Glutamatergic neuron (in vitro differentiated cells): Measurements from ENCODE around the gene BACE2. TPM values are rescaled to one million over a fixed set of nuclear protein-coding genes. Genes with fewer than 3 reads are reported as not detected.
"Not testable (repeated sequence)": the region's sequence is repeated elsewhere in the genome, so short reads cannot be mapped to it uniquely, and the experiment has no call there.

ENCODE experiments used
- DNase-seq: peaks from one replicate; pipeline ENCODE4 v3.0.0; 2022
- H3K27ac Mint-ChIP-seq: one replicate; pipeline ENCODE4 v1.8.0; 2020; ENCODE audit warnings: mild to moderate bottlenecking, mixed read lengths, inconsistent platforms; ENCODE audit not compliant: unreplicated experiment
- H3K27me3 Mint-ChIP-seq: one replicate; pipeline ENCODE4 v1.8.0; 2020; ENCODE audit warnings: mild to moderate bottlenecking, moderate library complexity, mixed read lengths, inconsistent platforms; ENCODE audit not compliant: unreplicated experiment
- H3K36me3 Mint-ChIP-seq: one replicate; pipeline ENCODE4 v1.8.0; 2020; ENCODE audit warnings: mild to moderate bottlenecking, mixed read lengths, inconsistent platforms; ENCODE audit not compliant: unreplicated experiment
- H3K4me1 Mint-ChIP-seq: one replicate; pipeline ENCODE4 v1.8.0; 2020; ENCODE audit warnings: mild to moderate bottlenecking, low read depth, mixed read lengths, inconsistent platforms; ENCODE audit not compliant: unreplicated experiment
- H3K4me3 Mint-ChIP-seq: one replicate; pipeline ENCODE4 v1.8.0; 2020; ENCODE audit warnings: mild to moderate bottlenecking, mixed read lengths, inconsistent platforms; ENCODE audit not compliant: unreplicated experiment
- H3K9me3 Mint-ChIP-seq: one replicate; pipeline ENCODE4 v1.8.0; 2020; ENCODE audit warnings: mild to moderate bottlenecking, moderate library complexity, mixed read lengths, inconsistent platforms; ENCODE audit not compliant: unreplicated experiment
- CTCF ChIP-seq: fragments of 200-600 bp; sonication (generic); IDR thresholded peaks from one replicate; pipeline ENCODE4 v1.5.0; 2021; ENCODE audit not compliant: partially characterized antibody, unreplicated experiment
- total RNA-seq: library from RNA; stranded (reverse); fragmentation: NEBNext Ultra II Directional; extraction: Animal tissue kit (Norgen Biotek cat#: 25700); gene quantifications from one replicate; pipeline ENCODE4 v1.2.1, GENCODE V29; 2021; ENCODE audit not compliant: unreplicated experiment

The BACE2 gene
- total RNA-seq, 1 donor from 2014 or later, result not detected

DNA sequence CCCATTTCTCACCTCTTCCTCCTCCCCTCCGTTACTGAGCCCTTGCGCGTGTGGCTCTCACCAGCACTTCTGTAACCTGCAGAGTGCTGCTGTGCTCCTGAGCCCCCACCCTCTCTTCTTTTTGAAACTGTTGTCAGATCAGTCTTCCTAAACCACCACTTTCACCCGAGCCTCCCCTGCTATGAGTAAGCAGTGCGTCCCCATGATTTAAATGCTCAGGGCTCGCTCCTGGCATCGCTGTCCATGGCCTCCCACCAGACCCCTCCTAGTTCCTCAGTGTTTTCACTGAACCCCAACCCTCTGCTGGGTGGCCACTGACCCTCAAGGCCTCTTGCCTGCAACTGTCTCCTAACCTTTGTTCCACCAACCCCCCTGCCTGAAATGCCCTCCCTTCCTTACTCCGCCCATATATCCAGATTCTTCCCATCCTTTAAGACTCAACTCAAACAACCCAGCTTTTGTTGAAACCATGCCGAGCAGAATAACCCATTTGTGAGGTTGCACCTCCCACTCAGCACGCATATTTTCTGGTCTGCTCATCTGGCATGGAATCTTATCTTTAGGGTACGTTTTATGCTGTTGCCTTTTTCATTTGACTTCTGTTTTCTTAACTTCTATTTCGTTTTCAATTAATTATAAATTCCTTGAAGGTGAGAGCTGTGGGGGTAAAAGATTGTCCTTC lies 84.1 kb downstream of the BACE2 start:
- no peak for TF ChIP-seq CTCF
- no peak overlapping the region for H3K4me3 Mint-ChIP-seq
- no peaks in the 10 kb centered on the region for H3K4me1 Mint-ChIP-seq
- H3K9me3 Mint-ChIP-seq, result peaks cover 7% of the 10 kb centered on the region
- H3K36me3 Mint-ChIP-seq, result peaks cover 17% of the 10 kb centered on the region
- DNase-seq, result no peak
- H3K27ac Mint-ChIP-seq, result no peak overlapping the region
- peaks cover 3% of the 10 kb centered on the region for H3K27me3 Mint-ChIP-seq

DNA sequence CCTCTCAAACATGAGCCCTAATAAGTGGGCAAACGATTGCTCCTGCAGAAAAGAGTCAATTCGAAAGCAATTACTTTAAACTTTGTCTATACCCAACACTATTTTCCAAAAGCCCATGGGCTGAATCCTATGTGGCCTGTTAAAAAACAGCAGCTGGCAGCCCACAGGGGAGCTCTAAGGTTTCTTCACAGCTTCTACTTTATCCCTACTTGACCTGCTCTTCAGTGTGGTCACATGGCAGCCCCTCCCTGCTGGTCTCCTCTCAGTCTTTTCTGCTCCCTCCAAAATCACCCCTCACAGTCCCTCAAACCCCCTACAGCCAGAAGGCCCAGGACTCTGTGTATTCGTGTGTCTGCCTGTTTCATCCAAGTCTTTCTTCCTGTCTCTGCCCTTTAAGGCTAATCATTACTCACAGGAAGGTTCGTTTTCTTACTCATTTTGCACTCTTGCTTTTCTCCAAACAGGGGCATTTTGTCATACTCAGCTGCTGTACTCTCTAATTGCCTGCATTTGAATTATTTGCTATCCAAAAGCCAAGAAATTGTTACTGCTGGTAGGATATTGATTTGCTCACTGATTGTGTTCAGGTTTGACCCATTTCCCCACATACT lies 86.2 kb downstream of the BACE2 start:
- no peak overlapping the region for H3K27ac Mint-ChIP-seq
- H3K9me3 Mint-ChIP-seq, result peaks cover 7% of the 10 kb centered on the region
- H3K4me1 Mint-ChIP-seq, result no peaks in the 10 kb centered on the region
- H3K36me3 Mint-ChIP-seq, result peaks cover 17% of the 10 kb centered on the region
- peaks cover 2% of the 10 kb centered on the region for H3K27me3 Mint-ChIP-seq
- H3K4me3 Mint-ChIP-seq, result no peak overlapping the region
- no peak for TF ChIP-seq CTCF
- no peak for DNase-seq

DNA sequence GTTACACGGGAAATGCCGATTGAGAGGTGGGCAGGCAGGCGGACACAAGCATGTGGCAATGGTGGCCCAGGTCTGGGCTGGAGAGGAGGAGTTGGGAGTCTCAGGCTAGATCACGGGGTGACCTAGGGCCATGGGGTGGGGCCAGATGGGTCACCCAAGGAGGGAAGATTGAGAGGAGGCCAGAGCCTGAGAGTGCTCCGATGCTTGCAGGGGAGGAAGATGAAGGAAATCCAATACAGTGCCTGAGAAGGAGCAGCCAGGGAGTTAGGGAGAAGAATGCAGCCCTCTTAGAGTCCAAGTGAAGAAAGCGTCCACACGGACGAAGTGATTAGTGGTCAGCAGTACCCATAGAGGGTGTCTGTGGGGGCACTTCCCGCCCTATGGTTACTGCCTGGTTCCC lies 87.2 kb downstream of the BACE2 start:
- no peak overlapping the region for H3K4me3 Mint-ChIP-seq
- no peak for DNase-seq
- peaks cover 7% of the 10 kb centered on the region for H3K9me3 Mint-ChIP-seq
- H3K27ac Mint-ChIP-seq, result no peak overlapping the region
- TF ChIP-seq CTCF, result no peak
- peaks cover 17% of the 10 kb centered on the region for H3K36me3 Mint-ChIP-seq
- peaks cover 2% of the 10 kb centered on the region for H3K27me3 Mint-ChIP-seq
- no peaks in the 10 kb centered on the region for H3K4me1 Mint-ChIP-seq

DNA sequence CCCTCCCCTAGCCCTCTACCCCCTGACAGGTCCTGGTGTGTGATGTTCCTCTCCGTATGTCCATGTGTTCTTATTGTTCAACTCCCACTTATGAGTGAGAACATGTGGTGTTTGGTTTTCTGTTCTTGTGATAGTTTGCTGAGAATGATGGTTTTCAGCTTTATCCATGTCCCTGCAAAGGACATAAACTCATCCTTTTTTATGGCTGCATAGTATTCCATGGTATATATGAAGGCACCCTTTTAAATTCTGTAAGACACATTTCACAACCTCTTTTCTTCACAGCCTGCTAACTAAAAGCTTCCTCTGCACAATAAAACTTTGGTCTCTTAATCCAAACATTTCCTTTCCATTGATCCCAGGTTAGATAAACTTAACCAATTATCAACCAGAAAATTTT lies 88.3 kb downstream of the BACE2 start:
- DNase-seq, H3K4me1 Mint-ChIP-seq, H3K4me3 Mint-ChIP-seq, H3K9me3 Mint-ChIP-seq, H3K27me3 Mint-ChIP-seq, H3K27ac Mint-ChIP-seq: not testable (repeated sequence)
- H3K36me3 Mint-ChIP-seq, result peaks cover 17% of the 10 kb centered on the region

DNA sequence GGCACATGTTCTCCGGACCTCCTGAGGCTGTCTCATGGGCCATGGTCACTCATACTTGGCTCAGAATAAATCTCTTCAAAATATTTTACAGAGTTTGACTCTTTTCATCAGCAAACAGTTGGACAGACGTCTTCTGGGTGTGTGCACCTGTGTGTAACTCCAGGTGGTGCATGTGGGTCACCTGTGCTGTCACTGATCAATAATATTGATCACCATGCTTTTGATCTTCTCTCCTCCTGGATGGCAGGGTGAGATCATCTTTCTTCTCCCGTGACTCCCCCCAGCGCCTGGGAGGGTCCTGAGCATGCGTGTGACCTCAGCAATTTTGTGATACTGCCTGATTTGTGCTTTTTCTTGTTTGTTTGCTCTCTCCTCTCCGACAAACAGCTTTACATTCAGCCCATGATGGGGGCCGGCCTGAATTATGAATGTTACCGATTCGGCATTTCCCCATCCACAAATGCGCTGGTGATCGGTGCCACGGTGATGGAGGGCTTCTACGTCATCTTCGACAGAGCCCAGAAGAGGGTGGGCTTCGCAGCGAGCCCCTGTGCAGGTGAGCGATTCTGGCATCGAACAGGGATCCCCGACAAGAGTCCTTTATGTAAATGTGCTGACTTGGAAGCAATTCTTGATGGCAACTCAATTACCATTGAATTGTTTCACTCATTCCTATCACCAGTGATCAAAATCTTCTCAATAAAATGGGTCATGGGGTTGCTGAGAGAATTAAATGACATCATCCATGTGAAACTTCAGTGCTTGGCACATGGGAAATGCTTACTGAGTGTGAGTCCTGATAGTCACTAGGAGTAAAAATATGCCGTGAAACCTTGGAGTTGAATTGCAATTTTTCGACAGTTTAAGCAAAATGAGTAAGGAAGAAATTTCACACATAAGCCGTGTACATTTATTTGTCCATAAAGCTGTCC lies 89.1 kb downstream of the BACE2 start:
- TF ChIP-seq CTCF, result no peak
- DNase-seq, result no peak
- Mint-ChIP-seq H3K27me3 (peaks cover 2% of the 10 kb centered on the region), H3K4me1 (no peaks in the 10 kb centered on the region), H3K27ac (no peak overlapping the region), H3K4me3 (no peak overlapping the region), H3K9me3 (peaks cover 5% of the 10 kb centered on the region), H3K36me3 (peaks cover 17% of the 10 kb centered on the region)
